HepG2 (cell line): ENCODE results near the gene PHKG1. TPM values are rescaled to one million over a fixed set of nuclear protein-coding genes. Genes with fewer than 3 reads are reported as not detected.

Experiments used
- BRD4 ChIP-seq: sonication (generic); formaldehyde crosslinking; IDR thresholded peaks from 2 replicates; pipeline ENCODE4 v1.4.0; 2020; ENCODE audit warnings: missing genetic modification reagents
- ERF ChIP-seq: IDR thresholded peaks from 2 replicates; pipeline ENCODE4 v1.6.1; 2018; ENCODE audit warnings: missing biosample characterization, missing genetic modification reagents
- KDM4B ChIP-seq: sonication (generic); formaldehyde crosslinking; IDR thresholded peaks from 2 replicates; pipeline ENCODE4 v1.4.0; 2020; ENCODE audit warnings: missing genetic modification reagents
- KLF15 ChIP-seq: sonication (generic); formaldehyde crosslinking; IDR thresholded peaks from 2 replicates; pipeline ENCODE4 v1.8.1; 2023; ENCODE audit warnings: borderline replicate concordance, mild to moderate bottlenecking, inconsistent platforms, missing genetic modification reagents, mixed read lengths
- LBX2 ChIP-seq: sonication (generic); formaldehyde crosslinking; IDR thresholded peaks from 2 replicates; pipeline ENCODE4 v1.5.0; 2020; ENCODE audit warnings: missing genetic modification reagents, mild to moderate bottlenecking, borderline replicate concordance
- MAFF ChIP-seq: IDR thresholded peaks from 2 replicates; pipeline ENCODE4 v1.6.1; 2011; ENCODE audit warnings: low read depth, low read length, improper control_type of control experiment
- PTBP1 ChIP-seq: fragments of 200-400 bp; formaldehyde crosslinking; IDR thresholded peaks from 2 replicates; pipeline ENCODE4 v1.6.1; 2018; ENCODE audit warnings: low read length, low read depth; ENCODE audit not compliant: poor library complexity, severe bottlenecking
- RAD51 ChIP-seq: fragments of 450-650 bp; IDR thresholded peaks from 2 replicates; pipeline ENCODE4 v1.6.1; 2016; ENCODE audit warnings: borderline replicate concordance
- RBFOX2 ChIP-seq: fragments of 200-400 bp; formaldehyde crosslinking; IDR thresholded peaks from 2 replicates; pipeline ENCODE4 v1.6.1; 2017; ENCODE audit warnings: low read depth, mild to moderate bottlenecking, low read length
- SAFB2 ChIP-seq: sonication (generic); formaldehyde crosslinking; IDR thresholded peaks from 2 replicates; pipeline ENCODE4 v1.5.1; 2020; ENCODE audit warnings: missing genetic modification reagents, low read depth, mild to moderate bottlenecking, borderline replicate concordance
- SALL1 ChIP-seq: sonication (generic); formaldehyde crosslinking; IDR thresholded peaks from 2 replicates; pipeline ENCODE4 v1.8.0; 2022; ENCODE audit warnings: mild to moderate bottlenecking, missing genetic modification reagents
- SIN3B ChIP-seq: fragments of 150-350 bp; IDR thresholded peaks from 2 replicates; pipeline ENCODE4 v1.6.1; 2014; ENCODE audit warnings: low read length
- U2AF2 ChIP-seq: fragments of 200-400 bp; formaldehyde crosslinking; IDR thresholded peaks from 2 replicates; pipeline ENCODE4 v1.6.1; 2017; ENCODE audit warnings: low read depth, mild to moderate bottlenecking, low read length
- ZBTB8A ChIP-seq: sonication (generic); formaldehyde crosslinking; IDR thresholded peaks from 2 replicates; pipeline ENCODE4 v1.4.0; 2020; ENCODE audit warnings: mild to moderate bottlenecking, low read depth, missing genetic modification reagents, borderline replicate concordance
- ZNF12 ChIP-seq: sonication (generic); formaldehyde crosslinking; IDR thresholded peaks from 2 replicates; pipeline ENCODE4 v1.5.0; 2020; ENCODE audit warnings: missing genetic modification reagents
- ZNF256 ChIP-seq: sonication (generic); formaldehyde crosslinking; conservative IDR thresholded peaks from 2 replicates; pipeline ENCODE4 v1.4.0; 2020; ENCODE audit warnings: missing genetic modification reagents
- ZNF333 ChIP-seq: sonication (generic); formaldehyde crosslinking; IDR thresholded peaks from 2 replicates; pipeline ENCODE4 v1.4.0; 2020; ENCODE audit warnings: mild to moderate bottlenecking, missing genetic modification reagents, borderline replicate concordance
- ZNF431 ChIP-seq: sonication (generic); formaldehyde crosslinking; IDR thresholded peaks from 2 replicates; pipeline ENCODE4 v1.9.0; 2022; ENCODE audit warnings: missing genetic modification reagents, low read depth, mild to moderate bottlenecking, borderline replicate concordance
- ZNF460 ChIP-seq: sonication (generic); formaldehyde crosslinking; IDR thresholded peaks from 2 replicates; pipeline ENCODE4 v1.5.1; 2020; ENCODE audit warnings: missing genetic modification reagents, mild to moderate bottlenecking, borderline replicate concordance
- ZNF468 ChIP-seq: sonication (generic); formaldehyde crosslinking; IDR thresholded peaks from 2 replicates; pipeline ENCODE4 v1.8.0; 2022; ENCODE audit warnings: mild to moderate bottlenecking, moderate library complexity, missing genetic modification reagents
- ZNF597 ChIP-seq: sonication (generic); formaldehyde crosslinking; IDR thresholded peaks from 2 replicates; pipeline ENCODE4 v1.5.0; 2020; ENCODE audit warnings: missing genetic modification reagents
- ZNF724P ChIP-seq: sonication (generic); formaldehyde crosslinking; IDR thresholded peaks from 2 replicates; pipeline ENCODE4 v1.8.0; 2022; ENCODE audit warnings: missing genetic modification reagents, borderline replicate concordance
- ZSCAN29 ChIP-seq: sonication (generic); formaldehyde crosslinking; conservative IDR thresholded peaks from 2 replicates; pipeline ENCODE4 v1.4.0; 2020; ENCODE audit warnings: mild to moderate bottlenecking, missing genetic modification reagents
- polyA plus RNA-seq, 8 experiments: library from polyadenylated mRNA; depleted of rRNA in 3 of 8; stranded (reverse) in 7 of 8; unstranded in 1 of 8; fragments of >200 nt; fragmentation: Illumina TruSeq in 4 of 8; extraction: Trizol in 4 of 8; gene quantifications; 2 replicates each; pipeline versions ENCODE4 v1.2.1 to v1.2.3, GENCODE V29; 2011 to 2016; ENCODE audit warnings: low read depth in 4 of 8, missing spikeins in 1 of 8, mixed read lengths in 1 of 8; ENCODE audit not compliant: insufficient read depth in 1 of 8
- total RNA-seq, 5 experiments: library from RNA; depleted of rRNA; stranded (reverse); fragments of >200 nt; fragmentation: Illumina TruSeq; extraction: Trizol; gene quantifications; 2 replicates each; pipeline ENCODE4 v1.2.3, GENCODE V29; 2016; ENCODE audit warnings: low read depth in 1 of 5
- TF ChIP-seq, protein P1 (sequence below): sonication (generic); formaldehyde crosslinking; IDR thresholded peaks from 2 replicates; pipeline ENCODE4 v1.4.0; 2020; ENCODE audit warnings: missing genetic modification reagents, borderline replicate concordance
- TF ChIP-seq, protein P2 (sequence below): sonication (generic); formaldehyde crosslinking; IDR thresholded peaks from 2 replicates; pipeline ENCODE4 v1.9.0; 2022; ENCODE audit warnings: low read depth, missing genetic modification reagents

Gene PHKG1
- total and polyA plus RNA-seq, 2 of the 13 experiments (the other 11 are each of a cell fraction or from before 2014, with no cell fraction given): 0.44 to 0.71 TPM

- TF ChIP-seq BRD4 (peak; percentile 82; the same call in 1 of the 2 replicates), ZNF468 (no peak), SALL1 (peak; percentile 70), ZNF597 (CRISPR knock-in tag) (no peak), ZNF333 (CRISPR knock-in tag) (0 out of 2 replicates have a peak, but pooled peaks have one; percentile 60), ZNF256 (no peak), KLF15 (CRISPR knock-in tag) (no peak), U2AF2 (no peak), ERF (no peak; the same call in none of the 2 replicates), ZNF12 (CRISPR knock-in tag) (no peak), ZNF724P (CRISPR knock-in tag) (no peak), LBX2 (CRISPR knock-in tag) (peak; percentile 84; the same call in 1 of the 2 replicates), SAFB2 (peak; percentile 44; the same call in 1 of the 2 replicates), ZNF460 (CRISPR knock-in tag) (no peak; the same call in 1 of the 2 replicates), ZSCAN29 (CRISPR knock-in tag) (no peak), SIN3B (peak; percentile 76; the same call in 1 of the 2 replicates), KDM4B (no peak), RBFOX2 (peak; percentile 90), RAD51 (no peak), PTBP1 (no peak), ZNF431 (no peak), ZBTB8A (CRISPR knock-in tag) (no peak), MAFF (no peak)
- TF ChIP-seq, protein P1, sequence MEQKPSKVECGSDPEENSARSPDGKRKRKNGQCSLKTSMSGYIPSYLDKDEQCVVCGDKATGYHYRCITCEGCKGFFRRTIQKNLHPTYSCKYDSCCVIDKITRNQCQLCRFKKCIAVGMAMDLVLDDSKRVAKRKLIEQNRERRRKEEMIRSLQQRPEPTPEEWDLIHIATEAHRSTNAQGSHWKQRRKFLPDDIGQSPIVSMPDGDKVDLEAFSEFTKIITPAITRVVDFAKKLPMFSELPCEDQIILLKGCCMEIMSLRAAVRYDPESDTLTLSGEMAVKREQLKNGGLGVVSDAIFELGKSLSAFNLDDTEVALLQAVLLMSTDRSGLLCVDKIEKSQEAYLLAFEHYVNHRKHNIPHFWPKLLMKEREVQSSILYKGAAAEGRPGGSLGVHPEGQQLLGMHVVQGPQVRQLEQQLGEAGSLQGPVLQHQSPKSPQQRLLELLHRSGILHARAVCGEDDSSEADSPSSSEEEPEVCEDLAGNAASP: peak; percentile 50; the same call in 1 of the 2 replicates
- TF ChIP-seq, protein P2, sequence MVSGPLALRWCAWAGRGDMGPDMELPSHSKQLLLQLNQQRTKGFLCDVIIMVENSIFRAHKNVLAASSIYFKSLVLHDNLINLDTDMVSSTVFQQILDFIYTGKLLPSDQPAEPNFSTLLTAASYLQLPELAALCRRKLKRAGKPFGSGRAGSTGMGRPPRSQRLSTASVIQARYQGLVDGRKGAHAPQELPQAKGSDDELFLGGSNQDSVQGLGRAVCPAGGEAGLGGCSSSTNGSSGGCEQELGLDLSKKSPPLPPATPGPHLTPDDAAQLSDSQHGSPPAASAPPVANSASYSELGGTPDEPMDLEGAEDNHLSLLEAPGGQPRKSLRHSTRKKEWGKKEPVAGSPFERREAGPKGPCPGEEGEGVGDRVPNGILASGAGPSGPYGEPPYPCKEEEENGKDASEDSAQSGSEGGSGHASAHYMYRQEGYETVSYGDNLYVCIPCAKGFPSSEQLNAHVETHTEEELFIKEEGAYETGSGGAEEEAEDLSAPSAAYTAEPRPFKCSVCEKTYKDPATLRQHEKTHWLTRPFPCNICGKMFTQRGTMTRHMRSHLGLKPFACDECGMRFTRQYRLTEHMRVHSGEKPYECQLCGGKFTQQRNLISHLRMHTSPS: 0 out of 2 replicates have a peak, but pooled peaks have one; percentile 56
Observed at GRCh38 chr7:56106108-56107073, 13.6 kb upstream of the PHKG1 start, which contains the start of gene CHCHD2 (continued).
